Measurements from ENCODE around the gene CR1. TPM values are rescaled to one million over a fixed set of nuclear protein-coding genes. Genes with fewer than 3 reads are reported as not detected.
"Not testable (repeated sequence)": the region's sequence is repeated elsewhere in the genome, so short reads cannot be mapped to it uniquely, and the experiment has no call there.

Gene CR1
- total RNA-seq, 4 donors from 2014 or later, result 1.5 to 12.0 (median 3.3) TPM

GRCh38 chr1:207536263-207536662 is 40.3 kb downstream of the CR1 start:
- intact Hi-C loops (cut with DNase I; ENCODE audit: low total_unique reads); H3K9me3 ChIP-seq; DNase-seq; in situ Hi-C loops (cut with MboI; ENCODE audit: low pct_ligation_motif_present in 1 of 4, low pct_unique_long_range_greater_than_20kb in 1 of 4, low sequenced_read_pairs in 3 of 4); H3K4me1 ChIP-seq; H3K27ac ChIP-seq; H3K27me3 ChIP-seq; H3K4me3 ChIP-seq; H3K36me3 ChIP-seq: not testable (repeated sequence)
- WGBS, 2 donors (ENCODE audit: low coverage in 1 of 2), result no CpG with 5 or more reads among the region's 5 CpGs

- H3K9me3 ChIP-seq; H3K27me3 ChIP-seq; in situ Hi-C loops (cut with MboI; ENCODE audit: low pct_ligation_motif_present in 1 of 4, low pct_unique_long_range_greater_than_20kb in 1 of 4, low sequenced_read_pairs in 3 of 4); H3K4me3 ChIP-seq; intact Hi-C loops (cut with DNase I; ENCODE audit: low total_unique reads); H3K4me1 ChIP-seq; H3K27ac ChIP-seq; H3K36me3 ChIP-seq; DNase-seq: not testable (repeated sequence)
- WGBS, 2 donors (ENCODE audit: low coverage in 1 of 2), result no CpG with 5 or more reads among the region's 5 CpGs
Measured at GRCh38 chr1:207546677-207547357, 50.9 kb downstream of the CR1 start.

- H3K27ac ChIP-seq; in situ Hi-C loops (cut with MboI; ENCODE audit: low pct_ligation_motif_present in 1 of 4, low pct_unique_long_range_greater_than_20kb in 1 of 4, low sequenced_read_pairs in 3 of 4); H3K4me1 ChIP-seq; DNase-seq; H3K36me3 ChIP-seq; H3K4me3 ChIP-seq; intact Hi-C loops (cut with DNase I; ENCODE audit: low total_unique reads); H3K9me3 ChIP-seq; H3K27me3 ChIP-seq: not testable (repeated sequence)
- no CpG with 5 or more reads among the region's 5 CpGs for WGBS, 2 donors (ENCODE audit: low coverage in 1 of 2)
Measured at GRCh38 chr1:207554823-207555222, 58.9 kb downstream of the CR1 start.

- DNase-seq, result no peak
- H3K4me1 ChIP-seq, result no peaks in the 10 kb centered on the region
- in situ Hi-C loops (cut with MboI; ENCODE audit: low pct_ligation_motif_present in 1 of 4, low pct_unique_long_range_greater_than_20kb in 1 of 4, low sequenced_read_pairs in 3 of 4), result no loop called here
- no peak overlapping the region for H3K4me3 ChIP-seq
- H3K27ac ChIP-seq, result no peak overlapping the region
- no peak for TF ChIP-seq POLR2A (IDR thresholded peaks at IDR 0.05)
- no peak for TF ChIP-seq POLR2AphosphoS5 (IDR thresholded peaks at IDR 0.05)
- TF ChIP-seq EP300 (IDR thresholded peaks at IDR 0.05; ENCODE audit: low read depth), result no peak
- peak in 1 of 5 experiments; percentile 20 for TF ChIP-seq CTCF (IDR thresholded peaks at IDR 0.05)
- H3K36me3 ChIP-seq, result no peaks in the 10 kb centered on the region
- no peaks in the 10 kb centered on the region for H3K27me3 ChIP-seq
- H3K9me3 ChIP-seq, result no peaks in the 10 kb centered on the region
- WGBS, 2 donors (ENCODE audit: low coverage in 1 of 2), result 61 to 64% methylated on average over 2 to 4 of the region's 4 CpGs
- intact Hi-C loops (cut with DNase I; ENCODE audit: low total_unique reads), result no loop called here
Measured at GRCh38 chr1:207565546-207566468, 69.8 kb downstream of the CR1 start.

GRCh38 chr1:207571926-207572325 is 76.0 kb downstream of the CR1 start:
- H3K27ac ChIP-seq; H3K9me3 ChIP-seq; H3K36me3 ChIP-seq; intact Hi-C loops (cut with DNase I; ENCODE audit: low total_unique reads); H3K27me3 ChIP-seq; H3K4me1 ChIP-seq; H3K4me3 ChIP-seq; in situ Hi-C loops (cut with MboI; ENCODE audit: low pct_ligation_motif_present in 1 of 4, low pct_unique_long_range_greater_than_20kb in 1 of 4, low sequenced_read_pairs in 3 of 4); DNase-seq: not testable (repeated sequence)
- WGBS, 2 donors (ENCODE audit: low coverage in 1 of 2), result no CpG with 5 or more reads among the region's 5 CpGs

- H3K27me3 ChIP-seq; H3K4me1 ChIP-seq; H3K4me3 ChIP-seq; H3K9me3 ChIP-seq; in situ Hi-C loops (cut with MboI; ENCODE audit: low pct_ligation_motif_present in 1 of 4, low pct_unique_long_range_greater_than_20kb in 1 of 4, low sequenced_read_pairs in 3 of 4); H3K36me3 ChIP-seq; H3K27ac ChIP-seq; DNase-seq; intact Hi-C loops (cut with DNase I; ENCODE audit: low total_unique reads): not testable (repeated sequence)
- WGBS, 2 donors (ENCODE audit: low coverage in 1 of 2), result 66 to 79% methylated on average over 4 to 5 of the region's 5 CpGs
Measured at GRCh38 chr1:207573074-207573473, 77.1 kb downstream of the CR1 start.

GRCh38 chr1:207575381-207575780 is 79.4 kb downstream of the CR1 start:
- WGBS, 2 donors (ENCODE audit: low coverage in 1 of 2), result 96 to 100% methylated on average over 4 of the region's 4 CpGs
- H3K4me1 ChIP-seq; in situ Hi-C loops (cut with MboI; ENCODE audit: low pct_ligation_motif_present in 1 of 4, low pct_unique_long_range_greater_than_20kb in 1 of 4, low sequenced_read_pairs in 3 of 4); H3K36me3 ChIP-seq; H3K4me3 ChIP-seq; H3K27me3 ChIP-seq; H3K27ac ChIP-seq; DNase-seq; H3K9me3 ChIP-seq; intact Hi-C loops (cut with DNase I; ENCODE audit: low total_unique reads): not testable (repeated sequence)

Measured in transverse colon (tissue), 4 donors.